GM12892 (cell line): ENCODE results near the gene CCDC102A.

Experiments
- DNase-seq: peaks from one replicate; pipeline ENCODE4 v3.0.0; 2011; ENCODE audit not compliant: insufficient read length
- FAIRE-seq: peaks from 2 replicates; lab custom pipeline; 2011; peaks lifted over from hg19 to GRCh38; lab: Jason Lieb, UNC
- POLR2A ChIP-seq: IDR thresholded peaks from 2 replicates; pipeline ENCODE4 v1.6.1; 2011; ENCODE audit warnings: low read depth, low read length, control low read depth
- POLR2AphosphoS5 ChIP-seq: IDR thresholded peaks from 2 replicates; pipeline ENCODE4 v1.6.1; 2011; ENCODE audit warnings: low read depth, low read length, control low read depth
- TAF1 ChIP-seq: IDR thresholded peaks from 2 replicates; pipeline ENCODE4 v1.6.1; 2011; ENCODE audit warnings: low read depth, mild to moderate bottlenecking, control low read depth, low read length, borderline replicate concordance

CCDC102A gene

GRCh38 chr16:57471852-57472664 is 64.3 kb downstream of the CCDC102A start:
- TF ChIP-seq TAF1 (no peak), POLR2A (peak; percentile 42; the same call in 1 of the 2 replicates), POLR2AphosphoS5 (no peak; the same call in 1 of the 2 replicates)
- DNase-seq: no peak
- FAIRE-seq: no peak

GRCh38 chr16:57471209-57471608 is 65.2 kb downstream of the CCDC102A start:
- TF ChIP-seq POLR2A: no peak
- TF ChIP-seq POLR2AphosphoS5: no peak
- no peak for TF ChIP-seq TAF1
- DNase-seq (no peak), FAIRE-seq (no peak)

- FAIRE-seq (no peak), DNase-seq (no peak)
These were observed 65.7 kb downstream of the CCDC102A start for GRCh38 chr16:57470711-57471110.

GRCh38 chr16:57469917-57470470 is 66.4 kb downstream of the CCDC102A start:
- DNase-seq: no peak
- TF ChIP-seq TAF1 (no peak), POLR2A (no peak), POLR2AphosphoS5 (0 out of 2 replicates have a peak, but pooled peaks have one; percentile 2)
- no peak for FAIRE-seq

More at GRCh38 chr16:57470711-57471110, 65.7 kb downstream of the CCDC102A start:
- TF ChIP-seq POLR2A (no peak), POLR2AphosphoS5 (no peak), TAF1 (no peak)

- FAIRE-seq: no peak
- DNase-seq: no peak
- no peak for TF ChIP-seq POLR2AphosphoS5
- TF ChIP-seq TAF1: no peak
- no peak for TF ChIP-seq POLR2A
These were observed 67.3 kb downstream of the CCDC102A start for GRCh38 chr16:57469046-57469445.

GRCh38 chr16:57468346-57468745 is 68.0 kb downstream of the CCDC102A start:
- TF ChIP-seq TAF1: no peak
- no peak for TF ChIP-seq POLR2A
- no peak for TF ChIP-seq POLR2AphosphoS5
- FAIRE-seq (no peak), DNase-seq (no peak)

- no peak for TF ChIP-seq POLR2A
- TF ChIP-seq TAF1: no peak
- no peak for TF ChIP-seq POLR2AphosphoS5
- DNase-seq (no peak), FAIRE-seq (no peak)
These were observed 71.8 kb downstream of the CCDC102A start for GRCh38 chr16:57464523-57464922.

GRCh38 chr16:57462978-57463362 is 73.4 kb downstream of the CCDC102A start:
- peak; percentile 17 for FAIRE-seq
- DNase-seq: no peak
- no peak for TF ChIP-seq POLR2AphosphoS5
- TF ChIP-seq POLR2A: no peak
- no peak for TF ChIP-seq TAF1

GRCh38 chr16:57462209-57462977 is 74.0 kb downstream of the CCDC102A start, which contains the start of gene POLR2C:
Gene POLR2C (plus strand): TSS chr16:57462679. CDS start chr16:57462725, 46 bp downstream.
- FAIRE-seq: peak; percentile 96
- DNase-seq: peak; percentile 94
- TF ChIP-seq TAF1 (peak; percentile 97), POLR2A (peak; percentile 99), POLR2AphosphoS5 (peak; percentile 98)
